Activated naive CD4-positive, alpha-beta T cell treated with anti-CD3 and anti-CD28 coated beads, Interleukin-2, amount 10 ng/mL, durations not matched to agents 7 days and 5 days (primary cell): ENCODE results near the gene KCNMA1.

Source experiments
- CTCF ChIA-PET: fragments of 350-600 bp; sonication (Branson Sonifier 250); formaldehyde crosslinking; loops from one replicate; lab custom pipeline; 2021; ENCODE audit warnings: antibody characterized with exemption; lab: Charles Lee
- DNase-seq: peaks from one replicate; pipeline ENCODE4 v3.0.0-alpha.2; 2020
- H3K27ac Mint-ChIP-seq: one replicate; pipeline ENCODE4 v1.8.0; 2021; ENCODE audit warnings: mild to moderate bottlenecking, moderate library complexity, mixed read lengths
- H3K27me3 Mint-ChIP-seq: one replicate; pipeline ENCODE4 v1.8.0; 2021; ENCODE audit warnings: mild to moderate bottlenecking, mixed read lengths
- H3K36me3 Mint-ChIP-seq: one replicate; pipeline ENCODE4 v1.8.0; 2021; ENCODE audit warnings: mixed read lengths
- H3K4me1 Mint-ChIP-seq: one replicate; pipeline ENCODE4 v1.8.0; 2021; ENCODE audit warnings: mixed read lengths
- H3K4me3 Mint-ChIP-seq: one replicate; pipeline ENCODE4 v1.8.0; 2021; ENCODE audit warnings: mild to moderate bottlenecking, moderate library complexity, mixed read lengths
- H3K9me3 Mint-ChIP-seq: one replicate; pipeline ENCODE4 v1.8.0; 2021; ENCODE audit warnings: mixed read lengths

KCNMA1 gene

DNA sequence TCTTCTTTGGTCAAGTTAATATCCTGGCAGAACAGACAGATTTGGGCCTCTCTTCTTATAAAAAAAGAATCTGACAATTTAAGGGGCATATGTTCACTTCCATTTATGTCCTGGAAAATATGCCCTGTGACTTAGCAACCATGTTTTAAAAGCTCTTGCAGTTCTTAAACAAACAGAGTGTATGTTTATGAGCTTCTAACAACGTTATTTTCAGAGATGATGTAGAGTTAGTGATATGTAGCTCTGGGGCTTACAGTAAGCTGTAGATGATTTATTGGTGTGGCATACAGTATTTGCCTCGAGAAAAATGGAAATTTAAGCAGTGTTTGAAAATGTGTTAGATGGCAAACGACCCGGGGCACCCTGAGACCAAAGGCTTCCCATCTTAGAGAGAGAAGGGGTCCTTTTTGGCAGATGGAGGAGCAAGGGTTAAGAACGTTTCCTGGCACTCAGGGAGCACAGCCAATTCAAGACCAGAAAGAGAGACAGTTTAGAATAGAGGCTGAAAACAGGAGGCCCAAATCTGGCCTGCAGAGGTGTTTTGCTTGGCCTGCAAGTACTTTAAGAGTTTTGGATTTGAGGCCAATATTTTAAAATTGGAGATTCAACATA is 397.5 kb downstream of the KCNMA1 start:
- Mint-ChIP-seq H3K9me3 (no peaks in the 10 kb centered on the region), H3K4me1 (no peaks in the 10 kb centered on the region), H3K4me3 (no peak overlapping the region), H3K27ac (no peak overlapping the region), H3K27me3 (no peaks in the 10 kb centered on the region), H3K36me3 (no peaks in the 10 kb centered on the region)
- CTCF ChIA-PET, result no interaction called here
- no peak for DNase-seq

DNA sequence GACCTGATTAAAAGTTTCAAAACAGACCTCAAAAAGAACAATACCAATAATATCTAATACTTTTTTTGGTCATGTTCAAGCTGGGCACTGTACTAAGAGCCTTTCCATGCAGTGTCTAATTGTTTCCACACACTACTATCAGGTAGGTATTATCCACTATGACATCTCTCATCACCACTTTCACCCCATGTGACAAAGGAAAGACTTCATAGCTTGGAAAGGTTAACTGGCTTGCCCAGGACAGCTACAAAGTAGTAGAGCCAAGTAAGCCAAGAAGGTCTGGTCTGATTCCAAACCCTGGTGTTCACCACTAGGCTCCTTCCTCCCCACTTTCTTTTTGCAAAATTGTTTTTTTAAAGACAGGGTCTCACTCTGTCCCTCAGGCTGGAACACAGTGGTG is 400.5 kb downstream of the KCNMA1 start:
- no peaks in the 10 kb centered on the region for H3K27me3 Mint-ChIP-seq
- no peaks in the 10 kb centered on the region for H3K36me3 Mint-ChIP-seq
- H3K4me1 Mint-ChIP-seq, result no peaks in the 10 kb centered on the region
- H3K4me3 Mint-ChIP-seq, result no peak overlapping the region
- H3K9me3 Mint-ChIP-seq, result no peaks in the 10 kb centered on the region
- CTCF ChIA-PET, result no interaction called here
- H3K27ac Mint-ChIP-seq, result no peak overlapping the region
- DNase-seq, result no peak

DNA sequence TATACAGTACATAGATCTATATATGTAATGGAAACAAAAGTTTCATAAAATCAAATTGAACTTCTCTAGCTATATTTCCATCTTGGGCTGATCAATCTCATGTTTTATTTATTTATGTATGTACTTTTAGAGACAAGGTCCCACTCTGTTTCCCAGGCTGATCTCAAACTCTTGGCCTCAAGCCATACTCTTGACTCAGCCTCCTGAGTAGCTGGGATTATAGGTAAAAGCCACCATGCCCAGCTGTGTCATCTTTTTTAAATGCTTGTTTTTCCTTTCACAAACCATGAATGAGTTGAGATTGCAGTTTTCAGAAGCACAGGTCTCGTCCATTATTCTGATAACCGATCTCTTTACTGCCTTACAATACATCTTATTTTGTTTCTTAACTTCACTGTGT is 400.9 kb downstream of the KCNMA1 start:
- Mint-ChIP-seq H3K4me3 (no peak overlapping the region), H3K27me3 (no peaks in the 10 kb centered on the region), H3K4me1 (no peaks in the 10 kb centered on the region), H3K36me3 (no peaks in the 10 kb centered on the region), H3K9me3 (no peaks in the 10 kb centered on the region), H3K27ac (no peak overlapping the region)
- CTCF ChIA-PET, result no interaction called here
- no peak for DNase-seq

DNA sequence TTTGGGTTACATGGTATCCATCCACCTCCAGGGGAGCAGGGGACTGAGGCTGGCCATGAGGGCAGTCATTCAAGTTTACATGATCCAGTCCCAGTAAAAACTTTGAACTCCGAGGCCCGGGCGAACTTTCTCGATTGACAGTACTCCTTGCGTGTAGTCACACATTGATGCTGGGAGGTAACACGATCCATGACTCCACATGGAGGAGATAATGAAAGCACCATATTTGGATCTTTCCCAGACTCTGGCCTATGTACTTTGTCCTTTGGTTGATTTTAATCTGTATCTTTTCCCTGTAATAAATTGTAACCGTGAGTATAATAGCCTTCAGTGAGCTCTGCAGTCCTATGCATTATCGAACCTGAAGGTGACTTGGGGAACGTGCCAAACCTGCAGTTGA is 401.6 kb downstream of the KCNMA1 start:
- no peak overlapping the region for H3K4me3 Mint-ChIP-seq
- H3K27me3 Mint-ChIP-seq, result no peaks in the 10 kb centered on the region
- no peaks in the 10 kb centered on the region for H3K9me3 Mint-ChIP-seq
- CTCF ChIA-PET, result no interaction called here
- H3K27ac Mint-ChIP-seq, result no peak overlapping the region
- H3K4me1 Mint-ChIP-seq, result no peaks in the 10 kb centered on the region
- no peaks in the 10 kb centered on the region for H3K36me3 Mint-ChIP-seq
- DNase-seq, result no peak

DNA sequence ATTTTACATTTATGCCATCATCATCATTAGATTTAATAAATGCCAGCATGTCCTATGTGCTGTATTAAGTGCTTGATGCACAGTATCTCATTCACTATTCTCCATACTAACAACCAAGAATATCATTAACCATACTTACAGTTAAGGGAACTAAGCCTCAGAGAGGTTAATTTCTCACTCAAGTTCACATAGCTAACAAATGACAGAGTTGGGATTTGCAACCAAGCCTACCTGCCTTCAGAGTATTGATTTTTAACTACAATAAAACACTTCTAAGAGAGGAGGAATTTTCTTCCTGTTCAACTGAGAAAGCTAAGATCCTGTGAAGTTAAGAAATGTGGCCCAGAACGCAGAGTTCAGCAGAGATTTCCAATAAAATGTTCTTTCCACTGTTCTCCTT is 403.0 kb downstream of the KCNMA1 start:
- no peak overlapping the region for H3K27ac Mint-ChIP-seq
- H3K27me3 Mint-ChIP-seq, result no peaks in the 10 kb centered on the region
- H3K4me3 Mint-ChIP-seq, result no peak overlapping the region
- H3K36me3 Mint-ChIP-seq, result no peaks in the 10 kb centered on the region
- CTCF ChIA-PET, result no interaction called here
- H3K4me1 Mint-ChIP-seq, result no peaks in the 10 kb centered on the region
- no peaks in the 10 kb centered on the region for H3K9me3 Mint-ChIP-seq
- no peak for DNase-seq

DNA sequence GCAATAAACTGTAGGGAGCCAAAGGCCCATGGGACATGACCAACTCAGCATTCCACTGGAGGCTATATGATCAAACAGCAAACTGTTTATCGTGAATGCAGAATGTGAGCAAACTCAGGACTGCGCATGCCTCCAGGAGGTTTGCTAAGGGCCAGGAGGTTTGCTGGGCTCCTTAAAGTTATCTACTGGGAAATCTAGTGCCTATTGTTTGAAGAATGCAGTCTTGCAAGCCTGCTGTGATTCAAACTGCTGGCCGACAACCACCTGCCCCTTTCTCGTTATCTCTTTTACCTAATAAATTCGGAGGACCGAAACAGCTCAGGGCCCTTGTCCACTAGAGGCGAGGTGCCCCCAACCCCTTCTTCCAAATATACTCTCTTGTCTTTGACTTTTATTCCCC is 404.1 kb downstream of the KCNMA1 start:
- Mint-ChIP-seq H3K36me3 (no peaks in the 10 kb centered on the region), H3K27ac (no peak overlapping the region), H3K27me3 (no peaks in the 10 kb centered on the region), H3K4me1 (no peaks in the 10 kb centered on the region), H3K4me3 (no peak overlapping the region), H3K9me3 (no peaks in the 10 kb centered on the region)
- CTCF ChIA-PET, result no interaction called here
- no peak for DNase-seq

DNA sequence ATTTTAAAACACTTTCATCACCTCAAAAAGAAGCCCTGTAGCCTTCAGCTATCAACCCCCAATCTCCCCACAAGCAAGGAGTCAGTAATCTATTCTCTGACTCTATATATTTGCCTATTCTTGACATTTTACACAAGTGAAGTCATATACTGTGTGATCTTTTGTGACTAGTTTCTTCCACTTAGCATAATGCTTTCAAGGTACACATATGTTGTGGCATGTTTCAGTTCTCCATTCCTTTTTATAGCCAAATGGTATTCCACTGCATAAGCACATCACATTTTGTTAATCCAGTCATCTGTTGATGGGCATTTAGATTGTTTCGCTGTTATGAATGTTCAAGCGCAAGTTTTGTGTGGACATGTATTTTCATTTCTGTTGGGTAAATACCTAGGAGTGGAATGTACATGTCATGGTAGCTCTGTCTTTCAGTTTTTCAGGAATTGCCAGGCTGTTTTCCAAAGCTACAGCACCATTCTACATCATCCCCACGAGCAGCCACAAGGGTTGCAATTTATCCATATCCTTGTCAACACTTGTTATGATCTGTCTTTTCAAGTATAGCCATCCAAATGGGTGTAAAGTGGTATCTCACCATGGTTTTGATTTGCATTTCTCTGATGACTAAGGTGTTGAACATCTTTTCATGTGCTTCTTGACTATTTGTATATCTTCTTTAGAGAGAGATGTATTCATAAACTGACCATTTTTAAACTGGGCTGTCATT is 405.6 kb downstream of the KCNMA1 start:
- CTCF ChIA-PET, result no interaction called here
- Mint-ChIP-seq H3K4me1 (no peaks in the 10 kb centered on the region), H3K4me3 (no peak overlapping the region), H3K27ac (no peak overlapping the region), H3K36me3 (no peaks in the 10 kb centered on the region), H3K27me3 (no peaks in the 10 kb centered on the region), H3K9me3 (no peaks in the 10 kb centered on the region)
- no peak for DNase-seq

DNA sequence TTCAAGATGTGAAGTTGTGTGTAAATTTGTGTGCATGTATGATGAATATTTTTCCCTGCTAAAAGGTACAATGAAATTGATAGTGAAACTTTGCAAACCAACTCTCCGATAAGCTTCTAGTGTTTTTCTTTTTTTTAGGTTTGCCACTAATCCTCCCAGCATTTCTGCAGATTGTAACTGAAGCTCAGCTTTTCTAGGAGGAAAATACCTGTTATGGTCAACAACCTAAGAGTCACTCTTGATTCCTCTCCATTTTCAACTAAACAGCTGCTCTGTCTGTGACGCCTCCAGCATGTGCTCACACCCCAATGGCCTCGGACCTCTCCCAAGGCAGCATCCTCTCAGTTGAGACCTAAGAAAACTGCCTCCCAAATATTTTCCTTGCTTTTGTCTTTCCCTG is 406.2 kb downstream of the KCNMA1 start:
- no peak for DNase-seq
- CTCF ChIA-PET, result no interaction called here
- Mint-ChIP-seq H3K27ac (no peak overlapping the region), H3K4me3 (no peak overlapping the region), H3K4me1 (no peaks in the 10 kb centered on the region), H3K27me3 (no peaks in the 10 kb centered on the region), H3K9me3 (no peaks in the 10 kb centered on the region), H3K36me3 (no peaks in the 10 kb centered on the region)

DNA sequence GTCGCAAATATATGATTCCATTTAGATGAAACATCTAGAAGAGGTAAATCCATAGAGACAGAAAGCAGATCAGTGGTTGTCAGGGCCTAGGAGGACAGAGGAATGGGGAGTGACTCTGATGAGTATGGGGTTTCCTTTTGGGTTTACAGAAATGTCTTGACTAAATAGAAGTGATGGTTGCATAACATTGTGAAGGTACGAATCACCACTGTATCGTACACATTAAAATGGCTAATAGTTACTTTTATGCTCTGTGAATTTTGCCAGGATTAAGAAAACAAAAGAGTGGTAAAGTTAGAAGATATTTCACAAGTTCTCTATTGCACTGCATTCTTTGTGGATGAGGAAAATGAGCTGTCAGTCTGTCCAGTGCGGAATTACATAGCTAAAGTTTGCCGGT is 407.4 kb downstream of the KCNMA1 start:
- Mint-ChIP-seq H3K4me1 (no peaks in the 10 kb centered on the region), H3K27me3 (peaks cover 5% of the 10 kb centered on the region), H3K36me3 (no peaks in the 10 kb centered on the region), H3K9me3 (no peaks in the 10 kb centered on the region), H3K4me3 (no peak overlapping the region), H3K27ac (no peak overlapping the region)
- no peak for DNase-seq
- CTCF ChIA-PET, result no interaction called here

DNA sequence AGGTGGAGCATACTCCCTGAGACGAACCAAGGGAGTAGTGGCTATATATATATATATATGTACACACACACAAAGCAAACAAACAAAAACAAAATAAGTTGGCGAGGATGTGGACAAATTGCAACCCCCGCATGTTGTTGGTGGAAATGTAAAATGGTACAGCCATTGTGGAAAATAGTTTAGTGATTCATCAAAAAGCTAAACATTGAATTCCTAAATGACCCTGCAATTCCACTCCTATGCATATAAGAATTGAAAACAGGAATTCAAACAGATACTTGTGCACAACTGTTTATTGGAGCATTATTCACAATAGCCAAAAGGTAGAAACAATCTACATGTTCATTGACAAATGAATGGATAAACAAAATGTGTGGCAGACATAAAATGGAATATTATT is 407.9 kb downstream of the KCNMA1 start:
- no peak overlapping the region for H3K4me3 Mint-ChIP-seq
- H3K36me3 Mint-ChIP-seq, result no peaks in the 10 kb centered on the region
- CTCF ChIA-PET, result no interaction called here
- no peak overlapping the region for H3K27ac Mint-ChIP-seq
- H3K27me3 Mint-ChIP-seq, result peaks cover 7% of the 10 kb centered on the region
- no peaks in the 10 kb centered on the region for H3K9me3 Mint-ChIP-seq
- no peak for DNase-seq
- H3K4me1 Mint-ChIP-seq, result no peaks in the 10 kb centered on the region

DNA sequence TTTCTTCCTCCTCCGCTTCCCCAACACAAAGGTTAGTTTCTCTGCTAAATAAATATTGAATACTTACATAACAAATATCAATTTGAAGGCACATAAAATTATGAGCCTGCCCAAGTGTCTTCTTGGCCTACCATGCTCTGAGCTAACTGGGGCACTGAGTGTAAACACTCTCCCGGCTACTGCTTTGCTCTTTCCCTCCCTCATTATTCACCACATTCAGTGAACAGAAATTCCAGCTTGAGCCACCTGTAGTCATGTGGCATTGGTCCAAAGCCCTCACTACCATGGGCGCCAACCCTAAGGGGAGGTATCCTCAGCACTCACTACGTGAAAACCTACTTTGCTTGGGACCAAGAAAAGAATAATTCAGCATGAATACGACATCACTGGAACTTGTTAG is 409.0 kb downstream of the KCNMA1 start:
- Mint-ChIP-seq H3K27me3 (peaks cover 15% of the 10 kb centered on the region), H3K27ac (no peak overlapping the region), H3K4me1 (no peaks in the 10 kb centered on the region), H3K36me3 (no peaks in the 10 kb centered on the region), H3K4me3 (no peak overlapping the region), H3K9me3 (no peaks in the 10 kb centered on the region)
- CTCF ChIA-PET, result no interaction called here
- DNase-seq, result no peak

DNA sequence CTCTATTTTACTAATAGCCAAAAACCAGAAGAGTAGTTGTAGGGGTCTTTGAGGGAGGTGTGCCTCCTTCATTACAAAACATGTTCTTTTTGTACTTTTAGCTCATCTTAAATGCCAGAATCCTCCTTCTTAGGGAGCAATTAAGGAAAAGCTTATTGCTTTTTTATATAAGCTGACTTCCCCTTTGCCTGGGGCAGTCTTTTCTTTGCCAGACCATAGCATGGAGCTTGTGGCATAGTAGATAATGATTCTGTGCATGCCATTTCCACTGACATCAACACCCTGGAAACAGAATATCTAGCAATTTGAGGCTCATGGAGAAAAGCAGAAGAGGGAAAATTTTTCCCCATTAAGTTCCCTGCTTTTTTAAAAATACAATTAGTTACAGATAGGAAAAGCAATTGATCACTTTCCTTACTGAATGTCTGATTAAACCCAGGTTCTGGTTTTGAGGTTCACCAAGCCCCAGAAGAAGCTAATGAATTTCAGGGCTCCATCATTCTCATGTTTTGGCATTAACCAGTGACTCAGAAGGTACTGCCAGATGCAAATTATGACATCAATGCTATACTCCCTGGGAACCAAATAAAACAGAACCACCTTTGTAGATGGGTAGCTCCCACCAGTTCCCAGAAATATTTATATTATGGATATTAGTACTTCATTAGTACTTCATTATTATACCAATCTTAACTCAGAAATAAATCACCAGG is 410.6 kb downstream of the KCNMA1 start:
- Mint-ChIP-seq H3K27me3 (peaks cover 17% of the 10 kb centered on the region), H3K27ac (no peak overlapping the region)

DNA sequence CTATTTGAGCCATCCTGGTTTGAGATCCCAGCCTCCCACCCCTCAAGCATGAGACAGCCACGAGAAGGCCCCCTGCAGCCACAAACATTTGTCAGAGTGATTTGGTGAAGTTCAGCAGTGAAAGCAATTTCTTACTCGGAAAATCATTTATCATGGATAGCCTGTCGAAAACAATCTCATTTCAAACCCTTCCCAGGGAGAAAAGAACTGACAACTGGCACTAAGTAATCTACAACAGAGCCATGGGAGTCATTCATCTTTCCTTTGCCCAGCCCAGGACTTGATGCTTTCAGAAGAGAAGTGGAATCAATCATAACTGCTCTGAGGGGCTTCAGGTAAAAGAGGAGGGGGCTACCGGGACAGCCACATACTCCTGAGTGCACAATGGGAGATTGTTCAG is 411.2 kb downstream of the KCNMA1 start:
- Mint-ChIP-seq H3K36me3 (no peaks in the 10 kb centered on the region), H3K27me3 (peaks cover 17% of the 10 kb centered on the region), H3K4me1 (no peaks in the 10 kb centered on the region), H3K9me3 (no peaks in the 10 kb centered on the region), H3K27ac (no peak overlapping the region), H3K4me3 (no peak overlapping the region)
- DNase-seq, result no peak
- CTCF ChIA-PET, result no interaction called here

More for the DNA sequence above, 410.6 kb downstream of the KCNMA1 start:
- no peaks in the 10 kb centered on the region for H3K36me3 Mint-ChIP-seq
- CTCF ChIA-PET, result no interaction called here
- H3K4me1 Mint-ChIP-seq, result no peaks in the 10 kb centered on the region
- no peak for DNase-seq
- H3K4me3 Mint-ChIP-seq, result no peak overlapping the region
- no peaks in the 10 kb centered on the region for H3K9me3 Mint-ChIP-seq

DNA sequence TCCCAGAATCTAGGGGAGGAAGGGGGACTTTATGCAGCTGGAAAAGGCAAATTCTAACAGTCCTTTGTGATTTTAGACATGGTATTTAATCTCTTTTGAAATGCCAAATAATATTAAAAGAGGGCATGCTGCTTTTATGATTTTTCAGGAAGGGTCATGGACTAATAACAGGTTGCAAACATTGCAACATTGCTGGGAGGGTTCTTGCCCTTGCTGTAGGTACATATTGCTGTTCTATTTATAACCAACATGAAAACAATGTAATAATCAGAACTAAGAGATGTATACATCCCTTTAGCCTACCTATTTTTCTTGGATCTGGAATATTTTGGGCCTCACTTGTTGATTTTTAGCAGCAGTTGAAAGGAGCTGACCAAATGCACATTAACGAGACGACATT is 411.6 kb downstream of the KCNMA1 start:
- Mint-ChIP-seq H3K27me3 (peaks cover 17% of the 10 kb centered on the region), H3K27ac (no peak overlapping the region), H3K36me3 (no peaks in the 10 kb centered on the region), H3K4me1 (no peaks in the 10 kb centered on the region), H3K9me3 (no peaks in the 10 kb centered on the region), H3K4me3 (no peak overlapping the region)
- CTCF ChIA-PET, result no interaction called here
- no peak for DNase-seq
